HG03159 (cell line): Measurements from ENCODE around the gene SLC25A25.
"Not testable (repeated sequence)": the region's sequence is repeated elsewhere in the genome, so short reads cannot be mapped to it uniquely, and the experiment has no call there.

Experiments
- ATAC-seq: cut with Tn5 transposase; IDR thresholded peaks from one replicate; pipeline ENCODE4 v1.9.1; 2021; ENCODE audit warnings: mild to moderate bottlenecking, moderate library complexity; ENCODE audit not compliant: unreplicated experiment

The SLC25A25 gene

DNA sequence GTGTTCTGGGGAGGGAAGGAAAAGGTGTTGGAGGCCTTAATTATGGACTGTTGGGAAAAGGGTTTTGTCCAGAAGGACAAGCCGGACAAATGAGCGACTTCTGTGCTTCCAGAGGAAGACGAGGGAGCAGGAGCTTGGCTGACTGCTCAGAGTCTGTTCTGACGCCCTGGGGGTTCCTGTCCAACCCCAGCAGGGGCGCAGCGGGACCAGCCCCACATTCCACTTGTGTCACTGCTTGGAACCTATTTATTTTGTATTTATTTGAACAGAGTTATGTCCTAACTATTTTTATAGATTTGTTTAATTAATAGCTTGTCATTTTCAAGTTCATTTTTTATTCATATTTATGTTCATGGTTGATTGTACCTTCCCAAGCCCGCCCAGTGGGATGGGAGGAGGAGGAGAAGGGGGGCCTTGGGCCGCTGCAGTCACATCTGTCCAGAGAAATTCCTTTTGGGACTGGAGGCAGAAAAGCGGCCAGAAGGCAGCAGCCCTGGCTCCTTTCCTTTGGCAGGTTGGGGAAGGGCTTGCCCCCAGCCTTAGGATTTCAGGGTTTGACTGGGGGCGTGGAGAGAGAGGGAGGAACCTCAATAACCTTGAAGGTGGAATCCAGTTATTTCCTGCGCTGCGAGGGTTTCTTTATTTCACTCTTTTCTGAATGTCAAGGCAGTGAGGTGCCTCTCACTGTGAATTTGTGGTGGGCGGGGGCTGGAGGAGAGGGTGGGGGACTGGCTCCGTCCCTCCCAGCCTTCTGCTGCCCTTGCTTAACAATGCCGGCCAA is 40.4 kb downstream of the SLC25A25 start:
- no peak for ATAC-seq

DNA sequence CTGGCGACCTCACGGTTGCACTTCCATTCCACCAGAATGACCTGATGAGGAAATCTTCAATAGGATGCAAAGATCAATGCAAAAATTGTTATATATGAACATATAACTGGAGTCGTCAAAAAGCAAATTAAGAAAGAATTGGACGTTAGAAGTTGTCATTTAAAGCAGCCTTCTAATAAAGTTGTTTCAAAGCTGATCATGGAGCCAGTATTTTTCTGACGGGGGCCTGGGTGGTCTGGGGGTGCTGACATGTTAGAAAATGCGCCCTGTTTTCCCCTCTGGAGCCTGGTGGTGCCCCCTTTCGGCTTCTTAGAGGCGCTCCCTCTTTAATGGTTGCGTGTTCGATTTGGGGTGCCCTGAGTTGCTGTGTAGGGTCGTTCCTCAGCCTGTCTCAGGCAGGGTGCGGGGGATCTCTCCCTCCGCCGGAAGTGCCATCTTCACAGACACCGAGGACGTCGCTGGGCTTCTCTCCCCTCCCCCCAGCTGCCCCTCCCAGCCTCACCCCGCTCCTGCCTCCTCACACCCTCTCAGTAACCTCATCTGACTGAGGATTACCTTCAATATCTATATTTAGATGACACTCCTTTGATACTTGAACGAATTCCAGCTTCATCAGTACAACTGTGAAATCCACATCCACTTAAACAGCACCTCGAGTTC is 41.1 kb downstream of the SLC25A25 start:
- ATAC-seq, result no peak

DNA sequence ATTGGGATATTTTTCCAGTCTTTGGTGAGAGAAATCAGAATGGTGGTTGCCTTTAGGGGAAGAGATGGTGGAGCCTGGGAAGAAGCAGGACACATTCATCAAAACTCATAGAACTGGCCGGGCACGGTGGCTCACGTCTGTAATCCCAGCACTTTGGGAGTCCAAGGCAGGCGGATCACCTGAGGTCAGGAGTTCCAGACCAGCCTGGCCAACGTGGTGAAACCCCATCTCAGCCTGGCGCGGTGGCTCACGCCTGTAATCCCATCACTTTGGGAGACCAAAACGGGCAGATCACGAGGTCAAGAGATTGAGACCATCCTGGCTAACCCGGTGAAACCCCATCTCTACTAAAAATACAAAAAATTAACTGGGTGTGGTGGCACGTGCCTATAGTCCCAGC is 43.7 kb downstream of the SLC25A25 start:
- not testable (repeated sequence) for ATAC-seq

DNA sequence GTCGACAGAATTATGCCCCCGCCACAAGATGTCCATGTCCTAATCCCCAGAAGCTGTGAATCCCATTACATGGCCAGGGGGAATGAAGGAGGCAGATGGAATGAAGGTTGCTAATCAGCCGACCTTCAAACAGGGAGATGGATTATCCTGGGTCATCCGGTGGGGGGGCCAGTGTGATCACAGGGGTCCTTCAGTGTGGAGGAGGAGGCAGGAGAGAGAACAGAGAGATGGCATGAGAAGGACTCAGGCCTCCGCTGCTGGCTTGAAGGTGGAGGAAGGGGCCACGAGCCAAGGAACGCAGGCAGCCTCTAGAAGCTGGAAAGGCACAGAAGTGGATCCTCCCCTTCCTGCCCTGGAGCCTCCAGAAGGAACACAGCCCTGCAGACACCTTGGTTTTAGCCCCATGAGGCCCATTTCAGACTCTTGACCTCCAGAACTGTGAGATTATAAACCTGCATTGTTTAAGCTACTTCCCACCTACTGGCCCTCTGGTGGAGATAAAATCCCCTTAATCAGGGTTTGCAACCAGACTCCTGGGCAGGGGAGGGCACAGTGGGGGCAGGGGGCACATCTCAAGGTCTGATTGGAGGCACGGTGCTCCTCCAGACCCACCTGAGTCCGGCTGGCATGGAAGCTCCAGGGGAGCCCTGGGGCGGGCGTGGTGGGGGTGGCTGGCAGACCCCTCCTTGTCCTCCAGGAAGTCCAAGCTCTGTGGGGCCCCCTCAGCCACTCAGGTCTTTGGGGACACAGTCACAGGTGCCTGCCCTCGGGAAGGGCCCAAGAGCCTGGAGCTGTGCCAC is 45.7 kb downstream of the SLC25A25 start:
- no peak for ATAC-seq

DNA sequence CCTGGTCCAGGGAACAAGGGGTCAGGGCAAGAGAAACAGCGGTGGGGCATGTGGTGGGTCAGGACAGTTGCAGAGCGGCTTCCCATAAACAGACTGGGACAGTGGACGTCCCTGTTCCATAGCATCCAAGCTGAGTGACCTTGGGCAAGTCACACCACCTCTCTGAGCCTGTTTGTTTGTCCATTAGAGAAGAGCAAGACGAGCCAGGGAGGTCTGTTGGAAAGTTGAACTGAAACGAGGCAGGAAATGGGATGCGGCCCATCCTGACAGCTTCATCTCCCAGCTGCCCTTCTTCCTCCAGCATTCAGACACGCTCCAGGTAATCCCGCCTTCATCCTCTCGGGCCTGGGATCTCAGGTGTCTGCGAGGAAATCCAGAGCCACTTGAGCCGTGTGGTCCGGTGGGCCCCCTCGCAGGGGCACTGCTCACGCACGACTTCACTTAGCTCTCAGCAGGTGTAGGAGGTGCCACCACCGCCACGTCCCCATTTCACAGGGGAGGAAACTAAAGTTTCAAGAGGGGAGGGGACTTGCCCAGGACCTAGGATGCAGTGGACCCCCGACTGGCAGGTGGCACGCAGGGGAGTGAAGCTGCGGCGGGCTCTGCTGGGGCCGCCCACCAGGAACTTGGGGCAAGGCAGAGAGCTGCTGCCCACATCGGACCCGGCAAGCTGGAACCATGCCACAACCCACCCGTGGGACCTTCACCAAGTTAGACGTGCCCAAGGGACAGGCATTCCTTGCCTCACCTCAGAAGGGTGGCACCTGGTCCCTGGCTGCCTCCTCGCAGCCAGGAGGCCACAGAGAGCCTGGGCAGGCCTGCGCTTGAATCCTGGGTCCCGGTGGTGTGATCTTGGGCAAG is 46.5 kb downstream of the SLC25A25 start:
- no peak for ATAC-seq

DNA sequence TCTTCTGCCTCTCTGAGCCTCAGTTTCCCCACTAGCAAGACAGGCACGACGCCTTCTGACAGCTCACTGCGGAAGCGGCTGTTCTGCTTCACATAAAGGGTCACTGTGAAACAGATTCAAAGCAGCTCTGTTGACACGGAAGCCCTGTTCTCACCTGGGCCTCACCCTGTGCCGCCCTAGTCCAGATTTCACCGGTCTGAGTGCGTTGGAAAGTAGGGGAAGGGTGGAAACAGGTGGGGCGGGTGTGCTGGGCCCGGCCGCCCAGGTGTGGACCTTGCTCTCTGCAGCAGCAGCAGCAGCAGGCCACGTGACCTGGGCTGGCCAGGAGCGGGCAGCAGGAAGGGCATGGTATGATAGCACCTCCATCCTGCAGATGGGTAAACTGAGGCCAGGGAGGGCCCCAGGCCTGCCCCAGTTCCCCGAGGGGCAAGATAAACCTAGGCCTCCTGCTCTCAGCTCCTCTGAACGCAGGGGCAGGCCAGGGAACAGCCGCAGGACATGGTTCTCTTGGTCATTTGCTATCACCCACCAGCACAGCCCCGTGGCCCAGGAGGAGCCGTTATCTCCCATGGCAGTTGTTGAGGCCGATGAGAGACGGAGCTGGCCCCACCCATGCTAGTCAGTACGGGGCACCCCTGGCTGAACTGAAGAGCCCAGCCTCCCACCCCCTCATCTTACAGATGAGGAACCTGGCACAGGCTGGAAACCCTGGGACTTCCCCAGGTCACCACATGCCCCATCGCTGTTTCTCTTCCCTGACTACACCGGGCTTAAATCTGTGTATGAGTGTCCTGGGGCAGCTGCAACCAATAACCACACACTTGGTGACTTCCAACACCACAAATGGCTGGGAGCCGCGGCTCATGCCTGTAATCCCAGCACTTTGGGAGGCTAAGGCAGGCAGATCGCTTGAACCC is 47.4 kb downstream of the SLC25A25 start:
- no peak for ATAC-seq

DNA sequence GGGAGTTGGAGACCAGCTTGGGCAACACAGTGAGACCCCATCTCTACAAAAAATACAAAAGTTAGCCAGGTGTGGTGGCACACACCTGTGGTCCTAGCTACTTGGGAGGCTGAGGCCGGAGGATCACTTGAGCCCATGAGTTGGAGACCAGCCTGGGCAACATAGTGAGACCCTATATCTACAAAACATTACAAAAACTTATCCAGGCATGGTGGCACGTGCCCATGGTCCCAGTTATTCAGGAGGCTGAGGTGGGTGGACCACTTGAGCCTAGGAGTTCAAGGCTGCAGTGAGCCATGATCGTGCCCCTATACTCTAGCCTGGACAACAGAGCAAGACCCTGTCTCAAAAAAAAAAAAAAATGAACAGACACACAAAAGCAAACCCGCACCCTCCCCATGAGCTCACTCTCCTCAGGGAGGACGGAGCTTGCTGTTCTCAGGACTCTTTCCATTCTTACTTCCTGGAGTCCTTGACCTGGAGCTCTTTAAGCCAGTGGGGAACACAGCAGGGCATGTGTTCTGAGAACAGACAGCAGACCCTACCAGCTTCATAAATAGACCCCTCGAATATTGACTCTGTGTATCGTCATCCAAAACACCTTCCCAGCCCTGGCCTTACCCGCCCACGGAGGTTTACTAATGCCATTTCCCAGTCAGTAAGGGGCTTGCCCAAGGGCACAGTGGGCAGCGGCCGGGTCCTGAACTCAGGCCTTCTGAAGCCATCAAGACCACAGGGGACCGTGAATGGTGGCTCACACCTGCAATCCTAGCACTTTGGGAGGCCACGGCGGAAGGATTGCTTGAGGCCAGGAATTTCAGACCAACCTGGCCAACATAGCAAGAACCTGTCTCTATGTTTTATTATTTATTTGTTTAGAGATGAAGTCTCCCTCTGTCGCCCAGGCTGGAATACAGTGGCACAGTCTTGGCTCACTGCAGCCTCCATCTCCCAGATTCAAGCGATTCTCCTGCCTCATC is 48.4 kb downstream of the SLC25A25 start:
- ATAC-seq, result no peak

DNA sequence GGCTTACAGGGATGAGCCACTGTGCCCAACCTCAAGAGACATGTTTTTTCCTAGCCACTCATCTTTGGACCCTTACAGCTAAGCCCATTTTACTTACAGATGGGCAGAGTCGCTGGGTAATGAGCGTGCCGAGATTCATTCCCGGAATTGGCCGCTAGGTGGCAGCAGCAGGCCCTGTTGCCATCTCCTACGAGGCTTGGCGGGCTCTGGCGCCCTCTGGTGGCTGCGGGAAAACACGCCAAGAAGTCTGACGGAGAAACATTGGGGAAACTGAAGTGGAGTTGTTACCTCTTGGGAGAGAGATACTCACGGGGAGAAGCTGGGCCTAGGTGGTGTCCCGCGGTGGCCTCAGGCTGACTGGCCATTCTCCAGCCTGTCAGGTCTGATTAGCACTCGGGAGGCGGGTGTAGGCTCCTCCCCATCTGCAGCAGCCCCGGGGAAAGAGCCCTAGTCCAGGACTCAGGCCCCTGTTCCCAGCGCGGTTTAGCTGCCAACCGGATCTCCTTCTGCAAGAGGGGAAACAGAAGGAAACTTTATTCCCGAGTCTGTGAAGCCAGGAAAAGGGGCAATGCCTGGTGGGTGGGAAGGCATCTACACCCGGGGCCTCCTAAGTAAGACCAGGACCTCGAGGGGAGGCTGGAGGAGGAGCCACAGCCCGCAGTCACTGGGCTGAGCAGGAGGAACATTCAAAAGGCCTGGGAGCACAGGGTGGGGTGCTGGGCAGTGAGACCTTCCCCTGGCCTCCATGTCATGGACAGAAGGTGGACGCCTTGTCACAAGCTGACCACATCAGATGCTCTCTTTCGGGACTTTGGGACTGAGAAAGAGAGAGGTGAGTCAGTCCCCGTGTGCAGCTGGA is 49.8 kb downstream of the SLC25A25 start:
- ATAC-seq, result no peak

DNA sequence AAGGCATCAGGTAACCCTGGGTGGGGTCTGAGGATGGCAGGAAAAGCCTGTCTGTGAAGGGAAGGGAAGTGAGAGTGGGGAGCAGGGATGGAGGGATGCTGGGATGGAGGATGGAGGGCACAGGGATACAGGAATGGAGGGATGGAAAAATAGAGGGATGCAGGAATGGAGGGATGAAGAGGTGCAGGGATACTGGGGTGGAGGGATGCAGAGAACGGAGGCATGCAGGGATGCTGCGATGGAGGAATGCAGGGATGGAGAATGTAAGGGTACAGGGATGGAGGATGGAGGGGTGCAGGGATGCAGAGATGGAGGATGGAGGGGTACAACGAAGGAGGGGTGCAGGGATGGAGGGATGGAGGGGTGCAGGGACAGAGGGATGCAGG is 50.4 kb downstream of the SLC25A25 start:
- ATAC-seq, result no peak

DNA sequence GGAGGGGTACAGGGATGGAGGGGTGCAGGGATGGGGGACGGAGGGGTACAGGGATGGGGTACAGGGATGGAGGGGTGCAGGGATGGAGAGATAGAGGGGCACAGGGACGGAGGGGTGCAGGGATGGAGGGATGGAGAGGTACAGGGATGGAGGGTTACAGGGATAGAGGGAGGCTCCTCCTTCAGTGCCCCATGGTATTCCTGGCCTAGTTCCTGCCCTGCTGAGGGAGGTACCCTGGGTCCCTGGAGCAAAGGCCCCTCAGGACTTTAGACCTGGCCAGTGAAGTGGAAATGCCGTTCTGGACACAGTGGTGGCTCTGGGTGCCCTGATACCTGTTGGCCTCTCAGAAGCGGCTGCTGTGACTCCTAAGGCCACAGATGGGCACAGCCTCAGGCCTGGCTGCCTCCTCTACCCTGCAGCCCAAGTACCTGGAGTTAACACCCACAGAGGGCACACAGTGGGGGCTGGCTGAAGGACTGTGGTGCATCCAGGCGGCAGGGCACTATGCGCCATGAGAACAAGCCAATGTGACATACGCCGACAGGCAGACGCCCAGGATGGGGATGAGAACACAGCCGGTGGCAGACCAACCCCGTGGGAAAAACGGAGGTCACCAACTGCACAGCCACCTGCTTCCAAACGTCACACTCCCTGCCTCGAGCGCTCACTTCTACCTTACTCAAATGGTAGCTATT is 51.1 kb downstream of the SLC25A25 start:
- no peak for ATAC-seq

DNA sequence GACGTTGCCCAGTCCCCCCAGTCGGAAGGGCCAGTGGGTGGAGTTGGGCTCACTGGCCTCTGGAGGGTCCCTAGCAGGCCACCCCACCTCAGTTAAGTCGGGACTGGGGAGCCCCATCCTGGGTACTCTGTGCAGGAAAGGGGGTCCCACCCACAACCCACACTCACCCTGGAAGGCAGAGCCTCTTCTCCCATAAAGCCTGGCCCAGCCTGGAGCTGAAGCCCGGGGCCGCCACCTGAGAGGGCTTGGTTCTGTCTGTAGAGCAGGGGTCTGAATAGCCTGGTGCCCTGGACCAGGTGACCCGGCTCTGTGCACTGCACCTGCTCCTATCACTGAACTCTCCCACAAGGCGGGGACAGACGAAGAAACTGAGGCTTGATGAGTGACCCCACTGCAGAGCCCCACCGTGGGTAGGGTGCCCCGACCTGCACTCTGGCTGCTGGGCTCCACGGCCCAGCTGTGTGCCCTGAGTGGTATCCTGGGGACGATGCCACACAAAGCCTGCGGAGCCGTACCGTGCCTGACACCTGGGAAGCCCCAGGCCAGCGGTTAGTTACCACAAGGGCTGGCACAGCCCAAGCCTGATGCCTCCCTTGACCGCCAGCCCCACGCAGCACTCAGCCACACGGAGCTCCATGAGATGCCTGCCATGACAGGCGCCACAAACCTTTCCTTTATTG is 52.2 kb downstream of the SLC25A25 start:
- ATAC-seq, result no peak

DNA sequence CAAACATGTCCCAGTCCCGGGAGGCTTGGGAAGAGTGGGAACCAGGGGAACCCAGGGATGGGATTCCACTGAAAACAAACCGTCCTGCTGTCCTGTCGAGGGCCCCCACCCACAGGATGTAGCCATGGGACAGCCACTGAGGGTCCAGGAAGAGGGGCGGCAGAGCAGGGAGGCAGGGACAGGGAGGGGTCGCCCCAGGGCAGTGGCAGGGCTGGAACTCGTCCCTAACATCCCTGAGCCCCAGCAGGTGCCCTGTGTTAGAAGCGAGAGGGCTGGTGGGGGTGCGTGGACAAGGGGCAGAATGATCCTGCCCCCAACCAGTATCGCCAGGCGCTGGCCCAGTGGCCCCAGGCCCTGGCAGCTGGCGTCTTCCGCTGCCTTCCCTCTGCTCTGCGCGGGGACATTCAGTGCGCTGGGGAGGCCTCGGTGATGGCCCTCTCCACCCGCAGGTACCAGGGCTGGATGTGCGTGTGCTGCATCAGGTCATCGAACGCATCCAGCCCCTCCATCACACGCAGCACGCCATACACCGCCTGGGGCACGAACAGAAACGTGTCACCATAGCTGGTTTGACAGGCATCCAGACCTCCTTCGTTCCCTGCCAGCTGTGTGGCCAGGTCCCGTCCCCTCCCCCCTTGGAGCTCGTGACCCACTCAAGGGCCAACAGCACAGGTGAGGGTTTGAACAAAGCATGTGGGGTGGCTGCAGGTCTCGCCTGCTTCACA is 52.9 kb downstream of the SLC25A25 start:
- no peak for ATAC-seq

DNA sequence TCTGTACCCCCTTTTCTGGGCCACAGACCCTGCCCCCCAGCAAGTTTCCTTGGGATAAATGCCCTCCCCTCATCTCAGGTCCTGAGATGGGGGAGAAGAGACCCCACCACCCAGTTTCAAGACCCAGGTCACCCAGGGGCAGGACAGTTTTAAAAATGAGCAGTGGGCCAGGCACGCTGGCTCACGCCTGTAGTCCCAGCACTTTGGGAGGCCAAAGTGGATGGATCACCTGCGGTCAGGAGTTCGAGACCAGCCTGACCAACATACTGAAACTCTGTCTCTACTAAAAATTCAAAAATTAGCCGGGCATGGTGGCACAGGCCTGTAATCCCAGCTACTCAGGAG is 53.4 kb downstream of the SLC25A25 start:
- no peak for ATAC-seq

DNA sequence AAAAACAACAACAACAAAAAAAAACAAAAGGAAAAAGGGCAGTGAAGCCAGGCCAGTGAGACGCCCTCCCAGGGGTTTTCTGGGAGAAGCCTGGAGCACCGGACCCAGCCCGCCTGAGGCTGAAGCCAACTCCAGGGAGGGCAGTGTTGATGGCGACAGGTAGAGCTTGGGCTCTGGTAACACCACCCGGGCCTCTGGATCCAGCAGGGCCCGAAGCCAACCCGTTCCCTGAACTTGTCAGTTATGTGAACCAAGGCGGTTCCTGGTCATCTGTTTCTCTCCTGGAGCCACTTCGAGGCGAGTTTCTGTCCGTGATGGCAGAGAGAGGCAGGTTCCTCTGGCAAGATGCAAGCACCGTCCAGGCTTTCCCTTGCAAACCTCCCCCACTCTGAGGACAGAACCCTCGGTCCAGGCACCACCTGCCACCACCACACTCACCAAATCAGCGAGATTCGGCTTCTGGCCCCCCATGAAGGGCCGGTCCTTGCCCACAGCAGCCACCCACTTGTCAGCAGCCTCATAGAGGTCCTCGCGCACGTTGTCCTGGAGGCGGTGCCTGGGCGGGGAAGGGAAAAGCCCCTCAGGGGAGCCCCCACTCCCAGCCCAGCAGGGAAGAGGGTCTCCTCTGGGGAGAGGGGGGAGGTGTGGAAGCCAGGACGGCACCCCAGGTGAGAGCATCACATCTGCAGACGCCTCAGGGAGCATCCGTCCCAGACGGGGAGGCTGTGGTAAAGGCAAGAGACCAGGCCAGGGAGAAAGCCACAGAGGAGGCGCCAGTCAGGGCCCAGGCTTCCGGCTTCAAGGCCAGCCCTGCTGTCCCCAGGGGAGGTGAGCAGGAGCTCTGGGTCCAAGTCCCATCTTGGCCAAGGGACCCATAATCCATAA is 54.1 kb downstream of the SLC25A25 start:
- ATAC-seq, result no peak

DNA sequence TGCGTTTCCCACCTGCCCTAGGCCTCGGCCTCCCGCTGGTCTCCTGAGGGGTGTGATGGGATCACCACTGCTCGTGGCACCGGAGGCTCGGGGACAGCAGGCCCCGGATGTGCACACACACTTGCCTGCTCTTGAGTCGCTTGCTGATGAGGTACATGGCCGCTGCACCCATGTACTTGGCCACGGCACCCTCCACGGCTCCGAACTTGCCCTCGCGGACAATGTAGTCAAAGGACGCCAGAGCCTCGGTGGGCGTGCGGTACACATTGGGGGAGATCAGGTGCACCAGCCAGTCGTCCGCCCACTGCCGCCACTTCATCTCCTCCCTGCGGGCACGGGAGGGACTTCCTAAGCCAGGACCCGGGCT is 54.8 kb downstream of the SLC25A25 start:
- no peak for ATAC-seq
